HG03097 (cell line): ENCODE results near the gene APCDD1.
"Not testable (repeated sequence)": the region's sequence is repeated elsewhere in the genome, so short reads cannot be mapped to it uniquely, and the experiment has no call there.

Experiments used
- ATAC-seq: cut with Tn5 transposase; IDR thresholded peaks from one replicate; pipeline ENCODE4 v1.9.1; 2021; ENCODE audit not compliant: unreplicated experiment, low FRiP score

APCDD1 gene

GRCh38 chr18:10485475-10485874 lies 31.0 kb downstream of the APCDD1 start:
- no peak for ATAC-seq

GRCh38 chr18:10486362-10486761 lies 31.9 kb downstream of the APCDD1 start:
- no peak for ATAC-seq

- ATAC-seq, result no peak
These were observed 32.7 kb downstream of the APCDD1 start for GRCh38 chr18:10487154-10487553.

- no peak for ATAC-seq
These were observed 33.6 kb downstream of the APCDD1 start for GRCh38 chr18:10488017-10488416.

- ATAC-seq, result peak; percentile 95
These were observed 36.1 kb downstream of the APCDD1 start for GRCh38 chr18:10490401-10491165.

- ATAC-seq, result no peak
These were observed 41.5 kb downstream of the APCDD1 start for GRCh38 chr18:10495936-10496335.

- ATAC-seq, result no peak
These were observed 42.8 kb downstream of the APCDD1 start for GRCh38 chr18:10497206-10497749.

GRCh38 chr18:10499230-10499629 lies 44.8 kb downstream of the APCDD1 start:
- no peak for ATAC-seq

- ATAC-seq, result no peak
These were observed 45.6 kb downstream of the APCDD1 start for GRCh38 chr18:10500038-10500437.

GRCh38 chr18:10504723-10505122 lies 50.3 kb downstream of the APCDD1 start:
- ATAC-seq, result no peak

GRCh38 chr18:10505892-10506291 lies 51.5 kb downstream of the APCDD1 start:
- not testable (repeated sequence) for ATAC-seq

GRCh38 chr18:10508591-10508990 lies 54.2 kb downstream of the APCDD1 start:
- ATAC-seq, result no peak

- no peak for ATAC-seq
These were observed 56.8 kb downstream of the APCDD1 start for GRCh38 chr18:10511236-10511635.

GRCh38 chr18:10514082-10514481 lies 59.6 kb downstream of the APCDD1 start:
- no peak for ATAC-seq

- ATAC-seq, result no peak
These were observed 60.2 kb downstream of the APCDD1 start for GRCh38 chr18:10514601-10515000.

- ATAC-seq, result no peak
These were observed 61.0 kb downstream of the APCDD1 start for GRCh38 chr18:10515456-10515855.

- ATAC-seq, result no peak
These were observed 61.6 kb downstream of the APCDD1 start for GRCh38 chr18:10516078-10516477.

GRCh38 chr18:10518595-10519255 lies 64.3 kb downstream of the APCDD1 start:
- no peak for ATAC-seq

GRCh38 chr18:10519366-10519765 lies 64.9 kb downstream of the APCDD1 start:
- no peak for ATAC-seq

- no peak for ATAC-seq
These were observed 65.8 kb downstream of the APCDD1 start for GRCh38 chr18:10519999-10520935.

GRCh38 chr18:10521566-10521965 lies 67.1 kb downstream of the APCDD1 start:
- ATAC-seq, result no peak
